GM12875 (cell line): ENCODE measurements around the gene FKBP10.

Source experiments
- H3K4me3 ChIP-seq: one replicate; pipeline ENCODE4 v1.5.1; 2011; ENCODE audit warnings: low read depth, low read length, control low read depth
- TF ChIP-seq, protein P1 (sequence below): IDR thresholded peaks from 2 replicates; pipeline ENCODE4 v1.5.1; 2011; ENCODE audit warnings: low read depth, mild to moderate bottlenecking, control low read depth, inconsistent platforms, low read length, moderate library complexity, borderline replicate concordance; ENCODE audit not compliant: insufficient read depth

Gene FKBP10

DNA sequence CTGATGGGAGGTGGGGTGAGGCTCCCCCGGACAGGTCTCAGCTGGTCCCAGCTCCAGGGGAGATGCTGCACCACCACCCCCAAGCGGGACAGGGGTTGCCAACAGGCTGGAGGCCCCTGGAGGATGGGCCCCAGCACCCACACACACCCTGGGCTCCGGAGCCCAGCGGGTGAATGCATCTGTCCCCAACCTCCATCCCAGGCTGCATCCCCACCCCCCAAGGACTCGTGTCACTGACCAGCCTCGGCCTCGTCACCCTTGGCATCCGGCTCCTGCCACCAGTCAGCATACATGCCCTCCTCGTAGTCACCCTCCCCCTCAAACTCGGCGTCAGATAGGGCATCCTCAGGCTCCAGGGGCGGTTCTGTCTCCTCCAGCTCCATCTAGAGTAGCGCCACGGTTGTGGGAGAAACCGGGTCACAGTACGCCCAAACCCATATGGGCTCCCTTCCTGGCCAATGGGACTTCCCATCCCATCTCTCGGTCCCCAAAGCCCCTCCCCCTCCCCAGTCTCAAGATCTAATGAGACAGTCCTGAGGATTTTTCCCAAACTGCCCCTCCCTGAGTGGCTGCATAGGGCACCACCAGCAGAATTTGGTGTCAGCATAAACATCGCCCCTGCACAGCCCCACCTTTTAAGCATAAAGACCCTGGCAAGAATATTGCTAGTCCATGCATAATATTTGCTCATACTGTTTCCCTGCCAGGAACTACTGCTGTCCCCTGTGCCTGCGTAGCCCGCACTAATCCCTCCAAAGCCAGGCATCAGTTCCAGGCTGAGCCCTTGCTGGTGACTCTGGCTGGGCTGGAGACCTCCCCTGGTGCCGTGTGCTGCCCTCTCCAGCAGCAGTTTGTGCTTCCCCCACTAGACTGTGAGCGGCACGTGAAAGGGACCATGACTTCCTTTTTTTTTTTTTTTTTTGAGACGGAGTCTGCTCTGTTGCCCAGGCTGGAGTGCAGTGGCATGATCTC, 9.5 kb upstream of the FKBP10 start:
- TF ChIP-seq, protein P1, sequence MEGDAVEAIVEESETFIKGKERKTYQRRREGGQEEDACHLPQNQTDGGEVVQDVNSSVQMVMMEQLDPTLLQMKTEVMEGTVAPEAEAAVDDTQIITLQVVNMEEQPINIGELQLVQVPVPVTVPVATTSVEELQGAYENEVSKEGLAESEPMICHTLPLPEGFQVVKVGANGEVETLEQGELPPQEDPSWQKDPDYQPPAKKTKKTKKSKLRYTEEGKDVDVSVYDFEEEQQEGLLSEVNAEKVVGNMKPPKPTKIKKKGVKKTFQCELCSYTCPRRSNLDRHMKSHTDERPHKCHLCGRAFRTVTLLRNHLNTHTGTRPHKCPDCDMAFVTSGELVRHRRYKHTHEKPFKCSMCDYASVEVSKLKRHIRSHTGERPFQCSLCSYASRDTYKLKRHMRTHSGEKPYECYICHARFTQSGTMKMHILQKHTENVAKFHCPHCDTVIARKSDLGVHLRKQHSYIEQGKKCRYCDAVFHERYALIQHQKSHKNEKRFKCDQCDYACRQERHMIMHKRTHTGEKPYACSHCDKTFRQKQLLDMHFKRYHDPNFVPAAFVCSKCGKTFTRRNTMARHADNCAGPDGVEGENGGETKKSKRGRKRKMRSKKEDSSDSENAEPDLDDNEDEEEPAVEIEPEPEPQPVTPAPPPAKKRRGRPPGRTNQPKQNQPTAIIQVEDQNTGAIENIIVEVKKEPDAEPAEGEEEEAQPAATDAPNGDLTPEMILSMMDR = no peak
- H3K4me3 ChIP-seq = no peak overlapping the region

DNA sequence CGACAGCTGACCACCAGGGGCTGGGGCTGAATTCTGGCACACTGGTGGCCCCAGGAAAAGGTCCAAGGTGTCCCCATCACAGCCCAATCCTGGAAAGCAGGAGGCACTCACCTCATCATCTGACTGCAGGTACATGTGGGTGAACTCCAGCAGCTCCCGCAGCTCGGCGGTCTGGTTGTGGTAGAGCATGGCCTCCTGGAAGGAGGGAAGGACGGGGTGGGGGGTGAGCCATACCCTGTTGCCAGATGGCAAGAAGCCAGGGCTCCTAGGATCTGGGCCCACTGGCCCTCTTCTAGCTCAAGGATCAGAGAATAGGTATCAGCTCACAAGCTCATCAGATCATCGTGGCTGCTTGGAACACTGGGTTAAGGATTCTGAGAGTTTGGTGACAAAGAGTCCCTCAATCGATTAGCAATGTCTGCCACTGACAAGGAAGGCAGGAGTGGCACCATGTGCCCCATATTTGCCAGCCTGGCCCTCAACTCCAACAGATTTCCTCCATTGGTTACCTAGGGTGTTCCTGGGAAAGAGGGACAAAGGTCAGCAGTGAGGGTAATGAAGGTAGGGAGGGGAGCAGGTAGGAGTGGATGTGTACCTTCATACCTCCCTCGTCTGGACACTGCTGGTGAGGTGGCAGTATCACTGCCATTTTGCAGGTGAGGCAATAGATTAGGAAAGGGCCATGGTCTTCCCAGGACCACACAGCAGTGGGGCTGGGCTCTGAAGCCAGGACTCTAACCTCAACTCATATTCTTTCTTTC, 5.9 kb upstream of the FKBP10 start:
- no peak overlapping the region for H3K4me3 ChIP-seq
- TF ChIP-seq, protein P1 = no peak

DNA sequence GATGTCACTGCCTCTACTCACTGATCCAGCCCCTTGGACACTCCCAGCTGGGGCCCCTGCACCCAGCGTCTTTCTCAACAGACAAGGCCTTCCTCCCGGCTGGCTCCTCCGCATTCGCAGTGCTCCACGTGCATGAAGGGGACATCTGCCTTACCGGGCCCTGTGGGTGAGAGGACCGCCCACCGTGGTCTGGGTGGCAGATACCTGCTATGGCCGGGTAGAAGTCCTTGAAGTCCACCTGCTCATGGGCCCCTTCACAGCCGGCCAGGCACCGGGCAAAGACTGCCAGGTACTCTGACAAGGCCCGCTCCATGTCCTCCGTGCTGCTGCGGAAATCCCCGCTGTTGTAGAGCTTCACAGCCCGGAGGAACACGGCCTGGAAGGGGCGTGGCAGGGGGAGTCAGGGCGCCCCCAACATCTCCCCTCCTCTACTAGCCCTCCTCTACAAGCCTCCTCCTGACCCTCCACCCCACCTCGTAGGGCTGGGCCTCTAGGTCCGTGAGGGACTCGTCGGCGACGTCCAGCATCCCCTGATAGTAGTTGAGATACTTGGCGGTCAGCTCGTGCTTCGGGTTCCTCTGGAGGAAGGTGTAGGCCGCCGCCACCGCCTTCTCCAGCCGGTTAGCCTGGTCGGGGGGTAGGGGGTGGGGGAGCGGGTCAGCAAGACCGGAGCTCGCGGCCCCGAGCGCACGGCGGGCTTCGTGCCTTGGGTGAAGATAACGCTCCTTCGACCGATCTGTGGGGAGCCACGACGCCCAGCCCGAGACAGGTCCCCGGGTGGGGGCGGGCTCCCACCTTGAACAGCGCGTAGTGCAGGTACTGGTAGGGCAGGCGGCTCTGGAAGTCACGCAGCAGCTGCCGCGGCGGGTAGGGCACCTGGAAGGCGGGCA, 1.9 kb upstream of the FKBP10 start:
- H3K4me3 ChIP-seq = peak overlapping the region; percentile 53
- TF ChIP-seq, protein P1 = no peak

DNA sequence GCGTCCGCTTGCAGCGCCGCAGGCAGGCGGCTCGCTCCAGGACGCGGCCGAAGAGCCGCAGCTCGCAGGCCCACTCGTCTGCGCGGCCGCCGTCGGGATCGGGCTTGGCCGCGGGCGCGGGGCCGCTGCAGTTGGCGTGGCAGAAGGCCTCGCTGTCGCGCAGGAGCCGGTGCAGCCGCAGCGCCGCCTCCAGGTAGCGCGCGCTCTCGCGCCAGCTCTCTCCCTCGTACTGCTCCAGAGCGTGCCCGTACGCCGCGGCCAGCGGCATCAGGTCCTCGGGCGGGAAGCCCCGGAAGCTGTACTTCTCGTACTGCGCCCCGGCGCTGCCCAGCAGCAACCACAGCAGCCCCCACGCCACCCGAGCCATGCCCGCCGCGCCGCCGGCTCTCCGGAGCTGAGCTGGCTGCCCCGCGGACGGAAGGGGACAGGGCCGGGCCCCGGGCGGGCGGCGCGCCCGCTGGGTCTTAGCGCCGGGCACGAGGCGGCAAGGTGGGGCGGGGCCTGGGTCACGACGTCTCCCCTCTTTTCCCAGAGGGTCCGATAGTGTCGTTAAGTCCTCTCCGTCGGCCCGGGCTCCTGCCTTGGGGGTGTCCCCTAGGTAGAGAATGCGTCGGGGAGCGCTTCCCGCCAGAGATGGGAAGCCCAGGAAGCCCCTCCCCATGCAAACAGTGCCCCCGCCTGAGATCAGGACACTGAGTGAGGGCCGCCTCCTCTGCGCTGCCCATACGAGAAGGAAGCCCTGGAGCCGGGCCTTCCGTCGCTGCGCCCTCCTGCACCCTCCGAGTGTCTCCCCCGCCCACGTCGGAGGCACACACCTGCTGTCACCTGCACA, 1.0 kb upstream of the FKBP10 start, which contains the start of gene P3H4:
Gene P3H4 (minus strand): TSS at position 401 of the 832 bp plus-strand sequence. CDS start 34 bp downstream, at position 367.
- TF ChIP-seq, protein P1 = peak; percentile 82

DNA sequence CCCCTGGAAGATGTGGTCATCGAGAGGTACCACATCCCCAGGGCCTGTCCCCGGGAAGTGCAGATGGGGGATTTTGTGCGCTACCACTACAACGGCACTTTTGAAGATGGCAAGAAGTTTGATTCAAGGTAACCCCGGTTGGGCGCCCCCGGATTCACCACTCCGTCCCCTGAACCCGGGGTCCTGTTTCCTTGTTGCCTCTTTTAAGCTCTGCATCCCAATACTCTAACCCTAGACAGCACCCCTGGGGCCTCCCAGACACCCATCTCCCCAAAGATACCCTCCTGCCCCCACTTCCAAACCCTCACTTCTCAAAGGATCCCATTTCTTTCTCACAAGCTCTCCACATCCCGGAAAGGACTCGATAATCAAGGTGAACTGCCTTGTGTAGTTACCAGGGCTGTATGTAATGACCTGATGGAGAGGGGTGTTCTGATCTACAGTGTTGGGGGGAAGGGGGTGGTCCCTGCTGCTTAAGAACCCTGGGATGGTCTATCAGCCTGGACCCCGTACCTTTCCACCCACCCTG, 412 bp downstream of the FKBP10 start:
- H3K4me3 ChIP-seq = no peak overlapping the region
- TF ChIP-seq, protein P1 = no peak

More for the DNA sequence above, 1.0 kb upstream of the FKBP10 start, which contains the start of gene P3H4:
- peak within 1 kb of the TSS; percentile 53 for H3K4me3 ChIP-seq
